Erythroblast (primary cell): Measurements from ENCODE around the gene KCNMB1.

Source experiments
- GATA1 ChIP-seq: IDR thresholded peaks from 2 replicates; pipeline ENCODE4 v1.6.1; 2011; ENCODE audit warnings: low read depth, mild to moderate bottlenecking, control low read depth, low read length, moderate library complexity
- POLR2A ChIP-seq: IDR thresholded peaks from 2 replicates; pipeline ENCODE4 v1.6.1; 2011; ENCODE audit warnings: mild to moderate bottlenecking, low read length

GRCh38 chr5:170393235-170393634 is 4.1 kb upstream of the KCNMB1 start:
- TF ChIP-seq POLR2A (no peak), GATA1 (no peak)
